SU-DHL-6 (cell line): ENCODE measurements around the gene RAD51AP1.

Experiments used
- H2AFZ ChIP-seq: fragments of 200-600 bp; sonication (generic); 2 replicates; pipeline ENCODE4 v1.6.1; 2014; ENCODE audit warnings: low read depth, mild to moderate bottlenecking, moderate library complexity, mixed read lengths, antibody characterized with exemption, low read length; ENCODE audit not compliant: severe bottlenecking
- H3F3A ChIP-seq: fragments of 200-600 bp; shearing (Covaris generic); 2 replicates; pipeline ENCODE4 v1.6.0; 2016; ENCODE audit warnings: antibody characterized with exemption, mild to moderate bottlenecking; ENCODE audit not compliant: insufficient read depth
- H3K27ac ChIP-seq: fragments of 200-600 bp; sonication (generic); 2 replicates; pipeline ENCODE4 v1.5.1; 2016; ENCODE audit warnings: low read depth, mild to moderate bottlenecking, low read length, moderate library complexity, mixed read lengths
- H3K27me3 ChIP-seq: fragments of 200-600 bp; sonication (generic), shearing (Covaris generic); 2 replicates; pipeline ENCODE4 v1.6.0; 2014; ENCODE audit warnings: mild to moderate bottlenecking, low read length
- H3K36me3 ChIP-seq: fragments of 200-600 bp; sonication (generic); 2 replicates; pipeline ENCODE4 v1.6.1; 2014; ENCODE audit warnings: mild to moderate bottlenecking, low read length, mixed read lengths
- H3K4me2 ChIP-seq: fragments of 300-600, 200-600 bp; shearing (Covaris generic), sonication (generic); 2 replicates; pipeline ENCODE4 v1.6.0; 2014; ENCODE audit warnings: low read length, low read depth, mild to moderate bottlenecking; ENCODE audit not compliant: poor library complexity, severe bottlenecking
- H3K4me3 ChIP-seq: fragments of 200-600 bp; sonication (generic); 2 replicates; pipeline ENCODE4 v1.5.1; 2014; ENCODE audit warnings: antibody characterized with exemption, low read length, mild to moderate bottlenecking, mixed read lengths; ENCODE audit not compliant: insufficient read depth, poor library complexity, severe bottlenecking
- H3K79me2 ChIP-seq: fragments of 200-600 bp; sonication (generic); 2 replicates; pipeline ENCODE4 v1.6.1; 2014; ENCODE audit warnings: mild to moderate bottlenecking, low read length, moderate library complexity; ENCODE audit not compliant: insufficient read depth
- H3K9ac ChIP-seq: fragments of 200-600 bp; sonication (generic); 2 replicates; pipeline ENCODE4 v1.7.0; 2014; ENCODE audit warnings: mild to moderate bottlenecking, low read length
- H3K9me2 ChIP-seq: fragments of 200-600 bp; sonication (generic); replicated peaks from 2 replicates; pipeline ENCODE4 v1.6.1; 2014; ENCODE audit warnings: low read length; ENCODE audit not compliant: insufficient read depth
- H3K9me3 ChIP-seq: fragments of 200-600 bp; sonication (generic); 2 replicates; pipeline ENCODE4 v1.6.1; 2014; ENCODE audit warnings: low read length, mixed read lengths; ENCODE audit not compliant: insufficient read depth
- H4K20me1 ChIP-seq: fragments of 200-600 bp; sonication (generic); 2 replicates; pipeline ENCODE4 v1.6.1; 2014; ENCODE audit warnings: low read depth, mild to moderate bottlenecking, antibody characterized with exemption, low read length, moderate library complexity, mixed read lengths
- EZH2phosphoT487 ChIP-seq: fragments of 200-600 bp; sonication (generic), shearing (Covaris generic); conservative IDR thresholded peaks from 2 replicates; pipeline ENCODE4 v1.6.1; 2018; ENCODE audit warnings: mild to moderate bottlenecking, antibody characterized with exemption, low read length, moderate library complexity, mixed read lengths
- TF ChIP-seq, protein P1 (sequence below): fragments of 200-600 bp; sonication (generic); IDR thresholded peaks from one replicate; pipeline ENCODE4 v1.5.1; 2017; ENCODE audit warnings: antibody characterized with exemption, mild to moderate bottlenecking, low read length, moderate library complexity; ENCODE audit not compliant: insufficient read depth, poor library complexity, severe bottlenecking

Gene RAD51AP1

GRCh38 chr12:4603946-4604345, 65.3 kb downstream of the RAD51AP1 start:
- TF ChIP-seq EZH2phosphoT487: no peak
- TF ChIP-seq, protein P1, sequence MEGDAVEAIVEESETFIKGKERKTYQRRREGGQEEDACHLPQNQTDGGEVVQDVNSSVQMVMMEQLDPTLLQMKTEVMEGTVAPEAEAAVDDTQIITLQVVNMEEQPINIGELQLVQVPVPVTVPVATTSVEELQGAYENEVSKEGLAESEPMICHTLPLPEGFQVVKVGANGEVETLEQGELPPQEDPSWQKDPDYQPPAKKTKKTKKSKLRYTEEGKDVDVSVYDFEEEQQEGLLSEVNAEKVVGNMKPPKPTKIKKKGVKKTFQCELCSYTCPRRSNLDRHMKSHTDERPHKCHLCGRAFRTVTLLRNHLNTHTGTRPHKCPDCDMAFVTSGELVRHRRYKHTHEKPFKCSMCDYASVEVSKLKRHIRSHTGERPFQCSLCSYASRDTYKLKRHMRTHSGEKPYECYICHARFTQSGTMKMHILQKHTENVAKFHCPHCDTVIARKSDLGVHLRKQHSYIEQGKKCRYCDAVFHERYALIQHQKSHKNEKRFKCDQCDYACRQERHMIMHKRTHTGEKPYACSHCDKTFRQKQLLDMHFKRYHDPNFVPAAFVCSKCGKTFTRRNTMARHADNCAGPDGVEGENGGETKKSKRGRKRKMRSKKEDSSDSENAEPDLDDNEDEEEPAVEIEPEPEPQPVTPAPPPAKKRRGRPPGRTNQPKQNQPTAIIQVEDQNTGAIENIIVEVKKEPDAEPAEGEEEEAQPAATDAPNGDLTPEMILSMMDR: no peak
- Histone ChIP-seq H4K20me1 (no peaks in the 10 kb centered on the region), H3K36me3 (no peaks in the 10 kb centered on the region), H3K27me3 (no peaks in the 10 kb centered on the region), H3K79me2 (peaks cover 11% of the 10 kb centered on the region), H3K4me3 (no peak overlapping the region), H3K4me2 (no peak overlapping the region), H3K9me2 (no peaks in the 10 kb centered on the region), H3K9ac (no peak overlapping the region), H3F3A (no peaks in the 10 kb centered on the region), H2AFZ (no peak overlapping the region), H3K27ac (no peak overlapping the region), H3K9me3 (no peaks in the 10 kb centered on the region)

- no peaks in the 10 kb centered on the region for H3K36me3 ChIP-seq
- no peaks in the 10 kb centered on the region for H3K27me3 ChIP-seq
- no peaks in the 10 kb centered on the region for H4K20me1 ChIP-seq
- peaks cover 11% of the 10 kb centered on the region for H3K79me2 ChIP-seq
- H3K9me3 ChIP-seq: no peaks in the 10 kb centered on the region
- H3K27ac ChIP-seq: no peak overlapping the region
- TF ChIP-seq, protein P1: peak; percentile 94
- TF ChIP-seq EZH2phosphoT487: no peak
- peak overlapping the region; percentile 100 for H3K4me2 ChIP-seq
- H2AFZ ChIP-seq: peak overlapping the region; percentile 99
- H3F3A ChIP-seq: no peaks in the 10 kb centered on the region
- peak overlapping the region; percentile 88 for H3K9ac ChIP-seq
- H3K9me2 ChIP-seq: no peaks in the 10 kb centered on the region
- H3K4me3 ChIP-seq: peak overlapping the region; percentile 96
These were observed 66.0 kb downstream of the RAD51AP1 start for GRCh38 chr12:4604684-4605193.

GRCh38 chr12:4607056-4607455, 68.4 kb downstream of the RAD51AP1 start:
- TF ChIP-seq EZH2phosphoT487: no peak
- TF ChIP-seq, protein P1: no peak
- Histone ChIP-seq H3K27ac (no peak overlapping the region), H3K9me2 (no peaks in the 10 kb centered on the region), H3K4me3 (no peak overlapping the region), H3K79me2 (peaks cover 11% of the 10 kb centered on the region), H3K9me3 (no peaks in the 10 kb centered on the region), H3K36me3 (no peaks in the 10 kb centered on the region), H3K9ac (no peak overlapping the region), H3K4me2 (no peak overlapping the region), H4K20me1 (no peaks in the 10 kb centered on the region), H3F3A (no peaks in the 10 kb centered on the region), H3K27me3 (no peaks in the 10 kb centered on the region), H2AFZ (no peak overlapping the region)
